OCI-M2 (cell line): ENCODE measurements around the gene AKAP1.
"Not testable (repeated sequence)": the region's sequence is repeated elsewhere in the genome, so short reads cannot be mapped to it uniquely, and the experiment has no call there.

Experiments used
- DNase-seq: peaks from one replicate; lab custom pipeline; 2025; ENCODE audit not compliant: unreplicated experiment; lab: John Stamatoyannopoulos, UW

AKAP1 gene

GRCh38 chr17:57073626-57074025 is 11.4 kb upstream of the AKAP1 start:
- DNase-seq, result no peak

DNA sequence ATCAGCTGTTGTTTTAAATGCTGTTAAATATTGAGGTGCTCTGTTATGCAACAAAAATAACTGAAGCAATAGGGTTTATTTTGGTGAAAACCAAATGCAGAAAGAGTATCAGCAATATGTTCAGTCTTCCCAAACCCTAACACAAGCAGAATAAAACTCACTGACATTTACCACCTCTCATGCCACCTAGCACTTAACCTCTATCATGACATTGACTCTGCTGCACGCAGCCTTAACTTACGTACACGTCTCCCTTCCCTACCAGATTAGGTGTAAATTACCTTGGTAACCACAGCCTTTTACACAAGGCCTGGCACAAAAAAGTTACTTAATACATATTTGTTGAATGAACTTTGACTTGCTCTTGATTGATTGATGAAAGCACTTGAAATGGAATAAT is 9.9 kb upstream of the AKAP1 start:
- no peak for DNase-seq

GRCh38 chr17:57075785-57076184 is 9.3 kb upstream of the AKAP1 start:
- DNase-seq, result no peak

- DNase-seq, result no peak
Observed at GRCh38 chr17:57077000-57077399, 8.0 kb upstream of the AKAP1 start.

DNA sequence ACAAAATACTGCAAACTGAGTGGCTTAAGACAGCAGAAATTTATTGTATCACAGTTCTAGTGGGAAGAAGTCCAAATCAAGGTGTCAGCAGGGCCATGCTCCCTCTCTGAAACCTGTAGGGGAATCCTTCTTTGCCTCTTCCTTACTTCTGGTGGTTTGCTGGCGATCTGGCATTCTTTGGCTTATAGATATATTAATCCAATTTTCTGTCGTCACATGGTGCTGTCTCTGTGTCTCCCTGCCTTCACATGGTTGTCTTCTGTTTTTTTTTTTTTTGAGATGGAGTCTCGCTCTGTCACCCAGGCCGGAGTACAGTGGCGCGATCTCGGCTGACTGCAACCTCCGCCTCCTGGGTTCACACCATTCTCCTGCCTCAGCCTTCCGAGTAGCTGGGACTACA is 6.8 kb upstream of the AKAP1 start:
- DNase-seq, result no peak

DNA sequence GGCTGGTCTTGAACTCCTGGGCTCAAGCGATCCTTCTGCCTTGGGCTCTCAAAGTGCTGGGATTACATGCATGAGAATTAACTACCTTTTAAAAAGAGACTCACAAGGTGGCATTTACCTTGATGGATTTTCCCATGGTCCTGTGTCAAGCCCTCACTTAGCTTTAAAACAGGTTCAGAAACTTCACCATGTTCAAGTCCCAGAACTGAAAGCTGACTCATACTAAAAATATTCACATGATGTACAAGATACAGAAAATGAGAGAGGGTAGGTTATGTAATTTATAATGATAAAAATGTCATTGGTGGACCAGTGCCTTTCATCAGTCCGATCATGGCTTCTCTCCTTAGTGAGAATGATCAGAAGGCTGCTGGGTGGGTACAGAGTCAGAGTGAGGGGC is 4.3 kb upstream of the AKAP1 start:
- DNase-seq, result no peak

GRCh38 chr17:57082441-57082840 is 2.6 kb upstream of the AKAP1 start:
- DNase-seq, result no peak

DNA sequence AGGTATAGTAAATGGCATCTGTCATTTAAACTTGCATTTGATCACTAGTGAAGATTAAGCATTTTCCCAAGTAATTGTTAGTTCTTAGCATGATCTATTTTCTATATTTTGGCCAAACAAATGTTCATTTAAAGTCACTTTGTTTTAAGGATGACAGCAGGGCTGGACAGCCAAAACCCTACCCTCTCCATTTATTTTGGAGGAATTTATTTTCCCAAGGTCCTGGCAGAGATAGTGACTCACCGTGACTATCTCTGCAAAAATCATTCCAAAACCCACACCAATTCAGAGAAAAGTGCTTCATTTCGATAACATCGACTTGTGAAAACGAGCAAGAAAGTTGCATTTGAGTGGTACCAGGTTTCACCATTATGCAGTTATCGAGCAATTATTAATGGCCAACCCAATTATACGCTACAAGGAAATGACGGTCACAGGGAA is 665 bp upstream of the AKAP1 start:
- DNase-seq, result no peak

DNA sequence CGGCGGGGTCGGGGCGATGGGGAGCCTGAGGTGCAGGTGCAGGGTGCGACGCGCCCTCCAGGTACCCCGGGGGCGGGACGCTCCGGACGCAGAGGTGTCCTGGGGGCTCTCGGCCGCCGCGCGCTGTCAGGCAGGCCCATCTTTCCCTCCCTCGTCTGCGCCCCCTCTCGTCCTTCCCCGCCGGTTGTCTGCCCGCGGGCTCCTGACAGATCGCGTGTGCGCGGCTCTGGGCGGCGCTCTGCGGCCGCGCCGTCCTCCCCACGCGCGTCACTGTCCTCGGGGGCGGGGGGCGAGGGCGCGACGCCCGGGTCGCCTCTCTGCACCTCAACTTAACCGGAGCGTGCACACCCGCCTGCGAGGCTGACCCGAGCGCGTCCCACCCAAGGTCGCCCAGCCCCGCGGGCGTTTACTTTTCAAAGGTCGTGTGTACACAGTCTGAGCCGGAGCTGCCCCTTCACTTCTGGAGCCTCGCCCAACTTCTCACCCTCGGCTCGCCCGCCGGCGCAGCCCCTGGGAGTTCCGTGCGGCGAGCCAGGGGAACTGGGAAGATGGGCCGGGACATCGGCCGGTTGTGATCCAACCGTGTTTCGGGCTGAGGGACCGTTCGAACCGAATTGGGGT is 512 bp downstream of the AKAP1 start:
- DNase-seq, result no peak

DNA sequence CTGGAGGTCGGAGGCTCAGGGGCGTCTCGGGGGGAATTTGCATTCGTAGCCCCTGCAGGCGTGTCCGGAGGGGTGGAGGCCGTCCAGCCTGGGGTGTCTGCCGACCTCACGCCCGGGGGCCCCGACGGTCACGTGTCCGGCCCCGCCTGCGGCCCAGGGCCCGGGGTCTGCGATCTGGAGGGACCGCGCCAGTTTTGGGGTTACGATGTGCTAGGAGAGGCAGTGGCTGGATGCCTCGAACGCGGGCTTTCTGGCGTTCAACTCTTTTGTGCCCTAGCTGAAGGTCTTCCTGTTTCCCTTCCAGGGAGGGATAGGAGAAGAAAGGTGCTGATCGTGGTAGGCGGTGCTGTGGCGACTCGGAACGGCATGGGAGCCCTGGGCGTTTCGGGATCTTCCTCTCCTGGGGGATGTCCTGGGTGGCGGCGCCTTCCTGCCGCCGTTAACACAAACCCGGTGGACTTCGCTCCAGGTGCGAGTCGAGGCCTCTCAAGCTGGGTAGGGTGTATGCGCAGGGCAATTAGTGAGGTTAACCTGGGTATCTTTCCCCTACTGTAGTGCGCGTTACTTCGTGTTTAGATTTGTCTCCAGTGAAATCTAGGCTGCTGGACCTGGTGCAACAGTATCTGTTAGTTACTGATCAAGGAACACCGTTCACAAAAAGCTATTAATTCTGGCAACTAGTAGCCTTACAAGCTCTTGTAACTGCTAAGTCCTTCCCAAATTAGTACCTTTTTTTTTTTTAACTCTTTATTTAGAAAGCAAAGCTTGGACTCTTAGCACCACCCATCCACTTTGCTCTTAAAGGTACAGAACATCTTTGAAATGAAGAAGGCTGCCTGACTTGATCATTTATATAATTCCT is 1.3 kb downstream of the AKAP1 start:
- DNase-seq, result no peak

GRCh38 chr17:57088298-57088697 is 3.3 kb downstream of the AKAP1 start:
- DNase-seq, result no peak

- DNase-seq, result no peak
Observed at GRCh38 chr17:57089391-57089790, 4.3 kb downstream of the AKAP1 start.

GRCh38 chr17:57090560-57091185 is 5.6 kb downstream of the AKAP1 start:
- no peak for DNase-seq

DNA sequence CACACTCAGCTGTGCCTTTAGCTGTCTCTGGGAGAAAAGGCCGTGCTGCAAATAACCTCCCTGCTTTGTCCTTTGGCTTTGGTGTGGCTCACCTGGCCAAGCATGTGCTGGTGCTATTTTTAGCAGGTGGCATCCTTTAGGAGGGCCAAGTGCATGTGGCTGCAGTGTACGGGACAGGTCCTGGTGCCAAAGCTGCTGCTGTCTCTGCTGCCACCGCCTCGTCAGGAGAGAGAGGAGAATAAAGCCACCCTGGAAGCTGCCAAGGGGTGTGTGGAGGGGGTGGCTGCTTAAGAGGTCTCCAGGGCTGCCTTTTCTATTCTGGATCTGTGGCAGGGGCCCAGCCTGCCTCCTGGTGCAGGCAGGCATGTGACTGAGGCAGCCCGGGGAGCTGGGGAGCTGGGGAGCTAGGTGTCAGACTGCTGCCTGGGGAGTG is 6.2 kb downstream of the AKAP1 start:
- DNase-seq, result no peak

DNA sequence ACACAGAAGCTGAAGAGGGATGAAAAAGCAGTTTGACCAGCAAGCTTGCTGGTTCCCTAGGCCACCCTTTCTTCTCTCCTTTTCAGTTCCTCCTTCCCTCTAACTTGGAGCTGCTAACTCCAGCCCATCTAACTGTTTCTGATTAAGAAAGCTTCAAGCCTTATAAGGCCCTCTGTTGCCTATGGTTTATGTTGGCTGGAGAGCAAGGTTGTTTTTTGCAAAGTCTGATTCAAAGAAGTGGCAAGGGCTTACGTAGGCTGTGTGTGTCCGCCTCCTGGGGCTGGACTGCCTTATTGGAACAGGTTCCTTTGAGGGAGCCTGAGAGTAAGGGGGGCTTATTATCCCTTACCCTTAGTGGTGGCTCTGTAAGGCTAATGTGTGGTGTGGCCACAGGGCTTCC is 7.1 kb downstream of the AKAP1 start:
- DNase-seq, result no peak

DNA sequence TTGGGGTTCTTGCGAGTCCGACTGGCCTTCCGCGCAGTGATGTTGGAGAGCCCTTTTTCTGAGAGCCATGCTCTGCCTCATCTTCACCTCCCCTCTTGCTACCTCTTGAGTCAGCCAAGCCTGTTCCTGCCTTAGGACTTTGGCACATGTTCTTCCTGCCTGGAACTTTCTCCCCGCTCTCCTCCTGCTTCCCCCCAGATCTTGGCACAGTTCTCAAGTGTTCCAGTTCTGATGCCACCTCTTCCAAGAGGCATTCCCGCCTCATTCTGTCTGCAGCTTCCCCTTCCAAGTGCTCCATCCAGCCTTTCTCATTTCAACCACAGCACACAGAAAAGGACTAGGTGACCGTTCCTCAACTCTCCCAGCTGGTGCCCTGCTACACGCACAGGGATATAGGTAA is 7.7 kb downstream of the AKAP1 start:
- DNase-seq, result no peak

DNA sequence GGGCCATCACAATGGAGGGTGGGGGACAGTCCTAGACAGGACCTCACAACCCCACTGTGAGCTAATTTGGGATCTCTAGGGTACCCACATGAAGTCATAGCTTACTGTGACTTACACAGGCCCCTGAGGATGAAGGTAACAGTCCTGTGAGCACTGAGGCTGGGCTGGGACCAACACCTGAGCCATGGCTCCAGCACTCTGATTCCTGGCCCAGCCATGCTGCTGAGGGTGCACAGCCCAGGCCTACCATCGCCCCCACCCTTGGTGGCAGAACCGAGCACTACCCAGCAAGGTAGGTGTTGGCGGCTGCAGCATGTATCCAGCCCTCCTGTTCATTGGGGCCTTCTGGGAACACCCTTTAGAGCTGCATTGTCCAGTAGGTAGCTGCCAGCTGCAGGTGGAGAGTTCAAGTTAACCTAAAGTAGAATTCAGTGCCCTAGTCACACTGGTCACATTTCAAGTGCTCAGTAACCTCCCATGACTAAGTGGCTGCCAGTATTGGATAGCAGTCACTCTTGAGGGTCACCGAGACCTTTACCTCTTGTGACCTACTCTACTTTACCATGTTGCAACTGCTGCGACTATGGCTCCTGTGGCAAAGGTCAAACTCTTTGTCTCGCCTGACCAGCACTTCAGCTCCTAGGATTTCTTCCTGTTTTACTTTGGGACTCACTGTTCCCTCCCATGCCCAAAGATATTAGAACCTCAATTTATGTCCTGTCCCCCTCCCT is 11.6 kb downstream of the AKAP1 start:
- DNase-seq, result no peak

DNA sequence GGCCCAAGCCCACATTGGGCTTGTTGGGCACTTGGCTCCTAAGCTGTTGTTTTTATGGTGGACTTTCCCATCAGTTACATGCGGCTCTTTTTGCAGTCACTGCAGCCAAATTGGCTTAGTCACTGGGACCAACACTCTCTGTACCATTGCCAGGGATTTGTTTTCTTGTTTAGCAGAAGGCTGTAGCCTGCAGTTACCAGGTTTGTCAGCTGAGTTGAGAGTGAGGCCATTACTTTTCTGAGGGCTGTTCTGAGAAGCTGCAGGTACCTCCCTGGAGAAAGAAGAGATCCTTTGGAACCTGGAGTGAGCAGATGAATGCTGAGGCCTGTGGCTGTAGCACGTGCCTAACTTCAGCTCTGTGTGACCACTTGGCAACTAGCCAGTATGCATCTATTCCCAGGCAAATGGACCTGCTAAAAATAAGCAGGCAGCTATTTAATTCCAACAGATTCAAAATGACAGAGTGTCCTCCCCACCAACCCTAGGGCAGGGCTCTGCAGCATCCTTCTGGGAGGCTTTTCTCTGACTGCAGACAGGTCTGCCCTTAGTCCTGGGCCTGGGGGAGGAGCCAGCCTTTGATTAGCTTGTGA is 12.9 kb downstream of the AKAP1 start:
- DNase-seq, result no peak

GRCh38 chr17:57099165-57099564 is 14.1 kb downstream of the AKAP1 start:
- DNase-seq, result no peak

- DNase-seq, result no peak
Observed at GRCh38 chr17:57102122-57102521, 17.1 kb downstream of the AKAP1 start.

DNA sequence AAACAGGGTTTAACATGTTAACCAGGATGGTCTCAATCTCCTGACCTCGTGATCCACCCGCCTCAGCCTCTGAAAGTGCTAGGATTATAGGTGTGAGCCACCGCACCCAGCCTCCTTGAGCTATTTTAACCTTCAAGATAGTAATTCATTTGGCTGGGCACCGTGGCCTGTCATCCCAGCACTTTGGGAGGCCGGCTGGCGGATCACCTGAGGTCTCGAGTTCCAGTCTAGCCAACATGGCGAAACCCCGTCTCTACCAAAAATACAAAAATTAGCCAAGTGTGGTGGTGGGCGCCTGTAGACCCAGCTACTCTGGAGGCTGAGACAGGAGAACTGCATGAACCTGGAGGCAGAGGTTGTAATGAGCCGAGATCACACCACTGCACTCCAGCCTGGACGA is 17.6 kb downstream of the AKAP1 start:
- not testable (repeated sequence) for DNase-seq
